ENCODE data around the gene AQP12B.
"Not testable (repeated sequence)": the region's sequence is repeated elsewhere in the genome, so short reads cannot be mapped to it uniquely, and the experiment has no call there.

The AQP12B gene

DNA sequence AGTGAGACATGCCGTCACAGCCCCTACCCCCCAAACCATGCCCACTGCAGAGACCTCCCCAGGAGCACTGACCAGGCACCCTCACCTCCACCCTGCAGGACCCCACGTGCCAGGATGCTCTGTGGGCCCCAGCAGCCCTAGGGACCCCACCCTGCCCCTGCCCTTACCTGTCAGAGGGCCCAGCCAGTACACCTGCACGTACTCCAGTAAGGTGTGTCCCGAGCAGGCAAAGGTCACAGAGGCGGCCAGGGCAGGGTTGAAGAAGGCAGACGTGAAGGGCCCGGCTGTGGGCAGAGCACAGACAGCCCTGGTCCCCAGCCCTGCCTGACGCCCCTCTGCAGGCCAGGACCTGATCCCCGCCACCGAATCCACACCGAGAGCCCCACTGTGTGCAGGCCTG lies 2.5 kb downstream of the AQP12B start:
- not testable (repeated sequence) for DNase-seq

DNA sequence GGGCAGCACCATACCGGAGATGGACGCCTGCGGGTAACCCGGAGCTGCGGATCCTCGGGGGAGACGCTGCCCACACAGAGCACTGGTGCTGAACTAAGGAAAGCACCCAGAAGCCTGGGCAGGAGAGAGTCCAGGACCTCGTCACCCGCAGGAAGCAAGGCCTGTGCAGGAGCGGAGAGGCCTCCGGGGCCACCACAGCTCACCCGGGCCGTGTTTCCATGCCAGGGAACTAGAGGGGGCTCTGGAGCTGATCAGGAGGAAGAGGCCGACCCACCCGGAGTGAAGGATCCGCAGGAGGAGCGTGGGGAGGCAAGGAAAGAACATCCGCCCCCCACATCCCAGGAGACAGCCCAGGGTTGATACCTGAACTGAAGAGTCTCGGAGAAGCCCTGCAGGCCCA lies 3.8 kb downstream of the AQP12B start:
- DNase-seq: not testable (repeated sequence)

GRCh38 chr2:240678043-240678442 lies 4.6 kb downstream of the AQP12B start:
- DNase-seq: not testable (repeated sequence)

GRCh38 chr2:240675345-240675744 lies 7.3 kb downstream of the AQP12B start:
- not testable (repeated sequence) for DNase-seq

DNA sequence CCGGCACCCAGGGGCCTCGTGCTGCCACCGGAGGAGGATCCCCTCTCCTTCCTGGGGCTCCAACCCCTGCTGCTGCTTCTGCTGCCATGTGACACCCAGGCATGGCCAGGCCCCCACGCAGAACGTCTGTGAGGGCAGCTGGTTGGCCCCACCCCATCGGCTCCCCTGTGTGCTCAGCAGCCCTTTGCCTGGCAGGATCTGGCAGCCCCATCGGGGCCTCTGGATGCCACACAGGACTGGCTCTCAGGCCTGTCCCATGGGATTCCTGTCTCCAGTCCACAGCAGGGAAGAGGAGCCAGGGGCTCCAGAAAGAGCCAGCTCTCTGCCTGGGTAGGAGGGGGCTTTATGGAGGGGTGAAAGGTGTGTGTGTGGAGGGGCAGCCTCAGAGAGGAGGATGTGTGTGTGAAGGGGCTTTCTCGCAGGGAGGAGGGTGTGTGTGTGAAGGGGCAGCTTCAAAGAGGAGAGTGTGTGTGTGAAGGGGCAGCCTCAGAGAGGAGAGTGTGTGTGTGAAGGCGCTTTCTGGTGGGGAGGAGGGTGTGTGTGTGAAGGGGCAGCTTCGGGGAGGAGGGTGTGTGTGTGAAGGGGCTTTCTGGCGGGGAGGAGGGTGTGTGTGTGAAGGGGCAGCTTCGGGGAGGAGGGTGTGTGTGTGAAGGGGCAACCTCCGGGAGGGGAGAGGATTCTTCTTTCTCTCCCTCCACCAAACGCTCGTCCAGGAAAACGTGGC lies 8.1 kb downstream of the AQP12B start:
- DNase-seq: not testable (repeated sequence)

GRCh38 chr2:240672701-240673190 lies 9.9 kb downstream of the AQP12B start:
- DNase-seq: no peak

DNA sequence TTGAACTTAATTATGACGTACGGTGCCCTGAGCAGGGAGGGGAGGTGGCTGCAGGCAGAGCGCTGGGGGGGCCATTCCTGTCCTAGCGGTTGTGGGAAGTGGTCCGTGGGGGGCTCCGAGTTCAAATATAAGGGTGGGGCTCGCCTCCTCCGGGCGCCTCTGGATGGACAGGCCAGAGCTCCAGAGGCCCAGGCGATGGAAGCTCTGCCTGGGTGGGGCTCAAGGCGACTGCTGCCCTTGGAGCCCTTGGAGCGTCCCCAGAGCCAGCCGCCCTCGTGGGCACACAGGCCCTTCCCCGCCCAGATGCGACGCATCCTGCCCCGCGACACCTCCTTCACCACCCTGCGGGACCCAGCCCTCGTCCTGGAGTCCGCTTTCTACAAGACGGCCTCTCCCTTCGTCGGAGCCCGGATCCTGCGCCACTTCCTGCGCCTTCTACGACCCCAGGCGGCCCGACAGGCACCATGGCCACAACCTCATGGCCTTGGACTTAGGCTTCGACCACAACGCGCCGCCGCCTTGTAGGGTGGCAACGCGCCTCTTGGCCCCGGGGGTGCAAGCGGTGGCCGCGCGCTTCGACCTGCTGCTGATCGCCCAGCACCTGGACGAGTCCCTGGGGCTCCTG lies 10.5 kb downstream of the AQP12B start:
- DNase-seq: no peak

- DNase-seq: no peak
These were observed 11.7 kb downstream of the AQP12B start for GRCh38 chr2:240670950-240671349.

- DNase-seq: no peak
These were observed 12.3 kb downstream of the AQP12B start for GRCh38 chr2:240670402-240670801.

DNA sequence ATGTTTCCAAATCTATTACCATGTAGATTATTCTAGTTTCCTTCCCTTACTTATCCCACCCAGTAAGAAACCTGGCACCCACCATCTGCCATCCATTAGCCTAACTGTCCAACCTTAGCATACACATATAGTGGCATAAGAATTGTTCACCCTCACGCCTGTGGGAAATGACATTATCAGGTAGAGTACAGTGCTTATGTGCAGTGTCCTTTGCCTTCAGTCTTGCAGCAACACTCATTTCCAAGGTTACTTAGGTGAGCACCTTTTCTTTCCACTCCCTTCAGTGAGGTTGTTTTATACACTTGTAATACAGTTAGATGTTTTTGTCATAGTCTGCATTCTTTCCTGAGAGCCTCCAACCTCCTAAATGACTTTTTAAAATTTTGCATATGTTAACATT lies 18.1 kb downstream of the AQP12B start:
- no peak for DNase-seq

GRCh38 chr2:240663546-240664190 lies 19.0 kb downstream of the AQP12B start:
- DNase-seq: no peak

DNA sequence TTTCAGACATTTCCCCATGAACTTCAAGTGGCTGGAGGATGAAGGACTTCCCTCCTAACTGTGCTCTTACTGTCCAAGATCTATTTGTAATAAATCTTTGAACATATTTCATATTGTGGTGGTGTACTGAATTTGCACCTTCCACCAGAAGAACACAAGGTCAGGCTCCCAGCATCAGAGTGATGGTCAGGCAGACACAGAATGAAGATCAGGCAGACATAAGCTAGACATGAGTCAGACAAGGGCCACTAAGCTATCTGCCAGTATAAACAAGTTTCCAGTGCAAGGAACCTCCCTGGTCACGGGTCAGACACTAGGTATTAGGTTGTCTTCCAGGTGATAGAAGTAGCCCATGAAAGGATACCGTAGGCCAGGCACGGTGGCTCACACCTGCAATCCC lies 20.0 kb downstream of the AQP12B start:
- no peak for DNase-seq

DNA sequence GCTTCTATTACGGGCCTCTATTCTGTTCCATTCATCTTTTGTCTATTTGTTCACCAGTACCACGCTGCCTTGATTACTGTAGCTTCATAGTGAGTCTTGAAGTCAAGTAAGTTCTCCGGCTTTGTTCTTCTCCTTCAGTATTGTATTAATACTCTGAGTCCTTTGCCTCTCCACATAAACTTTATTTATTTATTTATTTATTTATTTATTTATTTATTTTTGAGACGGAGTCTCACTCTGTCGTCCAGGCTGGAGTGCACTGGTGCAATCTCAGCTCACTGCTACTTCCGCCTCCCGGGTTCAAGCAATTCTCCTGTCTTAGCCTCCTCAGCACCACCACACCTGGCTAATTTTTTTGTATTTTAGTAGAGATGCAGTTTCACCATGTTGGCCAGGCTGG lies 22.8 kb downstream of the AQP12B start:
- DNase-seq: not testable (repeated sequence)

GRCh38 chr2:240655931-240656886 lies 26.5 kb downstream of the AQP12B start:
- peak; percentile 52 for DNase-seq

GRCh38 chr2:240651185-240651584 lies 31.5 kb downstream of the AQP12B start:
- no peak for DNase-seq

- no peak for DNase-seq
These were observed 32.3 kb downstream of the AQP12B start for GRCh38 chr2:240650254-240650965.

GRCh38 chr2:240649331-240649730 lies 33.4 kb downstream of the AQP12B start:
- no peak for DNase-seq

- DNase-seq: no peak
These were observed 33.9 kb downstream of the AQP12B start for GRCh38 chr2:240648650-240649275.

- DNase-seq: no peak
These were observed 34.5 kb downstream of the AQP12B start for GRCh38 chr2:240648155-240648649.

DNA sequence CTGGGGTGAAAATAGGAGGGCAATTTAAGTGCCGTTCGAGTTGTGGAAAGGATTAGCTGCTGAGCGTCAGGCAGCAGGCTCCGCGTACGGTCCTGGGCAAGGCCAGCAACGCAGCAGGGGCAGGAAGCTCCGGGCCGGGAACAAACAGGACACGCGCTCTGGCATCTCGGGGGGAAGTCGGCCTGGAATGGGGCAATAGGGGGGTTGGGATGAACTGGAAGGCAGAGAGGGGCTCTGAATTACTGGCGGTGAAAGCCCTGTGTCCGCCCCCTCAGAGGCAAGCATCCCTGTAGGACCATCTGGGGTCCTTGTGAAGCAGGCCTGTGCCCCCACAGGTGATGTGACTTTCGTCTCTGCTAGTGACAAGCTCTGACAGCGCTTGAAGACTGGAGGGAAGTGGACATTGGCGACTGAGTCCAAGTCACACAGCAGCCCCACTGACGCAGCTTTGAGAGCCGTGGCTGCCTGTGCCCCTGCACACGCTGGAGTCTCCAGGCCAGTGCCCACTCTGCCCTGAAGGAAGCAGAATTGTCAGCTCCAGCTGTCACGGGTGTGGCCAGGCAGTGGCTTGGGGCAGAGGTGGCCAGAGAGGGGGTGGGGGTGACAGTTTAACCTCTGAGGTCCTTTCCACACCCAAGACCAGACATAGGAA lies 35.1 kb downstream of the AQP12B start:
- DNase-seq: no peak
